K562 (cell line): Measurements from ENCODE around the gene ZSCAN29. TPM values are rescaled to one million over a fixed set of nuclear protein-coding genes. Genes with fewer than 3 reads are reported as not detected.
A peak's percentile ranks its signal among the peaks of the same experiment; 100 is the strongest.

Experiments used
- BCOR ChIP-seq: fragments of 450-650 bp; IDR thresholded peaks from 2 replicates; pipeline ENCODE4 v1.6.1; 2016
- CBX1 ChIP-seq: sonication (generic); IDR thresholded peaks from 2 replicates; pipeline ENCODE4 v1.6.1; 2016; ENCODE audit warnings: antibody characterized with exemption, low read depth, mild to moderate bottlenecking
- CHD1 ChIP-seq: fragments of 200-600 bp; sonication (generic); IDR thresholded peaks from one replicate; pipeline ENCODE4 v1.6.1; 2012; ENCODE audit warnings: mild to moderate bottlenecking, moderate library complexity, low read length, inconsistent platforms
- E2F5 ChIP-seq: sonication (generic); formaldehyde crosslinking; IDR thresholded peaks from 2 replicates; pipeline ENCODE4 v1.8.0; 2022; ENCODE audit warnings: mild to moderate bottlenecking, missing genetic modification reagents
- ETS1 ChIP-seq: conservative IDR thresholded peaks from 2 replicates; pipeline ENCODE4 v1.6.1; 2011; ENCODE audit warnings: low read depth, mild to moderate bottlenecking, low read length; ENCODE audit not compliant: control insufficient read depth
- ETV5 ChIP-seq: sonication (generic); formaldehyde crosslinking; IDR thresholded peaks from 2 replicates; pipeline ENCODE4 v1.4.0; 2020; ENCODE audit warnings: low read depth, mild to moderate bottlenecking, missing genetic modification reagents
- FOXP1 ChIP-seq: sonication (generic); formaldehyde crosslinking; IDR thresholded peaks from 2 replicates; pipeline ENCODE4 v1.8.0; 2022; ENCODE audit warnings: mild to moderate bottlenecking, missing genetic modification reagents
- KLF6 ChIP-seq: fragments of 250-450 bp; sonication (Bioruptor Pico); IDR thresholded peaks from 2 replicates; pipeline ENCODE4 v1.4.0; 2020; ENCODE audit warnings: mild to moderate bottlenecking, moderate library complexity, borderline replicate concordance
- L3MBTL2 ChIP-seq: fragments of 450-650 bp; IDR thresholded peaks from 2 replicates; pipeline ENCODE4 v1.6.1; 2016; ENCODE audit warnings: mild to moderate bottlenecking, moderate library complexity
- NCOA1 ChIP-seq: fragments of 450-650 bp; IDR thresholded peaks from 2 replicates; pipeline ENCODE4 v1.6.1; 2016; ENCODE audit warnings: low read depth
- NUFIP1 ChIP-seq: fragments of 450-650 bp; IDR thresholded peaks from 2 replicates; pipeline ENCODE4 v1.6.1; 2018; ENCODE audit not compliant: partially characterized antibody
- PATZ1 ChIP-seq: fragments of 250-450 bp; sonication (Bioruptor Pico); IDR thresholded peaks from 2 replicates; pipeline ENCODE4 v1.5.0; 2020; ENCODE audit warnings: mild to moderate bottlenecking, borderline replicate concordance
- PCBP1 ChIP-seq: fragments of 200-400 bp; formaldehyde crosslinking; IDR thresholded peaks from 2 replicates; pipeline ENCODE4 v1.6.1; 2018; ENCODE audit warnings: mild to moderate bottlenecking, low read depth, low read length; ENCODE audit not compliant: poor library complexity, severe bottlenecking
- POLR2AphosphoS5 ChIP-seq: IDR thresholded peaks from 2 replicates; pipeline ENCODE4 v1.6.1; 2011; ENCODE audit warnings: mild to moderate bottlenecking, low read depth, low read length, moderate library complexity; ENCODE audit not compliant: control insufficient read depth, insufficient read depth
- PRDM10 ChIP-seq: fragments of 450-650 bp; IDR thresholded peaks from 2 replicates; pipeline ENCODE4 v1.6.1; 2018; ENCODE audit not compliant: partially characterized antibody
- ZNF436 ChIP-seq: fragments of 250-450, 450-650 bp; sonication (Bioruptor Pico); formaldehyde crosslinking; IDR thresholded peaks from 2 replicates; pipeline ENCODE4 v1.7.0; 2020; ENCODE audit warnings: mild to moderate bottlenecking
- ZNF740 ChIP-seq, 3 experiments: fragments of 200-800 bp in 1 of 3; sonication (Bioruptor generic) in 1 of 3; sonication (generic) in 1 of 3; formaldehyde crosslinking in 1 of 3; IDR thresholded peaks; 2 replicates each; pipeline versions ENCODE4 v1.6.1 to v1.8.0; 2016 to 2022; ENCODE audit warnings: mild to moderate bottlenecking in 2 of 3, missing compliant biosample characterization in 2 of 3, missing genetic modification characterization in 2 of 3, missing genetic modification reagents in 1 of 3
- polyA plus RNA-seq, 8 experiments: library from polyadenylated mRNA; depleted of rRNA in 4 of 8; stranded (reverse) in 5 of 8; unstranded in 3 of 8; fragments of >200 nt; fragmentation: Nextera tagmentation in 2 of 8; fragmentation: Illumina TruSeq in 1 of 8; extraction: Ambion mirVana in 2 of 8; extraction: Trizol in 1 of 8; gene quantifications; 2 replicates each; pipeline versions ENCODE4 v1.2.1 to v1.2.3, GENCODE V29; 2011 to 2014; ENCODE audit warnings: inconsistent platforms in 1 of 8, missing spikeins in 1 of 8
- total RNA-seq, 7 experiments: library from RNA; depleted of rRNA in 6 of 7; stranded (reverse); fragments of >200 nt in 6 of 7; fragmentation: Illumina TruSeq in 2 of 7; extraction: Trizol in 2 of 7; gene quantifications; 2 replicates each; pipeline versions ENCODE4 v1.2.1 to v1.2.3, GENCODE V29; 2011 to 2021; ENCODE audit warnings: low replicate concordance in 1 of 7

Gene ZSCAN29
- total and polyA plus RNA-seq, 9 of the 15 experiments (the other 6 are each of a cell fraction or from before 2014, with no cell fraction given), result 2.5 to 28.6 (median 19.7) TPM

- TF ChIP-seq E2F5 (CRISPR knock-in tag), result peak; percentile 92; the same call in 1 of the 2 replicates
- peak; percentile 79; the same call in 1 of the 2 replicates for TF ChIP-seq NCOA1
- peak; percentile 48; the same call in 1 of the 2 replicates for TF ChIP-seq FOXP1 (CRISPR knock-in tag)
- peak; percentile 95 for TF ChIP-seq L3MBTL2
- TF ChIP-seq ETV5 (CRISPR knock-in tag), result peak; percentile 18; the same call in 1 of the 2 replicates
- TF ChIP-seq PRDM10, result peak; percentile 58
- no peak for TF ChIP-seq BCOR
- no peak for TF ChIP-seq ZNF436 (CRISPR knock-in tag)
- TF ChIP-seq ZNF740 (CRISPR knock-in tag; IDR thresholded peaks at IDR 0.05), result no peak; the same call in 1 of the 2 replicates
- TF ChIP-seq ZNF740 (tag; IDR thresholded peaks at IDR 0.05), result 0 out of 4 replicates have a peak, but pooled peaks of 1 of the 2 experiments have one; percentile 22
- TF ChIP-seq PCBP1, result peak; percentile 54
- TF ChIP-seq NUFIP1, result no peak
- TF ChIP-seq POLR2AphosphoS5, result peak; percentile 82
- no peak for TF ChIP-seq PATZ1 (CRISPR knock-in tag)
- TF ChIP-seq KLF6 (CRISPR knock-in tag), result peak; percentile 75; the same call in 1 of the 2 replicates
- TF ChIP-seq CBX1, result 0 out of 2 replicates have a peak, but pooled peaks have one; percentile 18
- peak; percentile 78 for TF ChIP-seq ETS1
- no peak for TF ChIP-seq CHD1
These were observed 40.7 kb downstream of the ZSCAN29 start, which contains the start of gene LCMT2 (continued) for GRCh38 chr15:43329960-43330779.
